ENCODE data around the gene CNKSR2.

The CNKSR2 gene

DNA sequence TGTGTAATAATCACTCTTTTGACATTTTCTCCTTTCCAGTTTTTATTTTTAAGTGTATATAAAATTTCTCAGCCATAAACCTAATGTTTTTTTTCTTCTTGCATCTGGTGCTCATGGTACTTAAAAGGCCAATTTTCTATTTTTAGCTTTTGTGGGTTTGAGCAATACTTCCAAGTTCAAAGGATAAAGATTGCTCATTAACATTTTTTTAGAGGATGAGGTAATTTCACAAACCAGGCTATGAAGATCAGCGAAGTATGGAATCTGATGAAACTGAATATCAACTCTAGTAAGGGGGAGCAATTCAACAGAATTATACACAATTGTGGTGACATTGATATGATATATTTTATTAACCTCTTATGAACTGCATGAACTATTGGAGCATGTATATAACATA, 309.7 kb downstream of the CNKSR2 start:
- DNase-seq, result no peak

DNA sequence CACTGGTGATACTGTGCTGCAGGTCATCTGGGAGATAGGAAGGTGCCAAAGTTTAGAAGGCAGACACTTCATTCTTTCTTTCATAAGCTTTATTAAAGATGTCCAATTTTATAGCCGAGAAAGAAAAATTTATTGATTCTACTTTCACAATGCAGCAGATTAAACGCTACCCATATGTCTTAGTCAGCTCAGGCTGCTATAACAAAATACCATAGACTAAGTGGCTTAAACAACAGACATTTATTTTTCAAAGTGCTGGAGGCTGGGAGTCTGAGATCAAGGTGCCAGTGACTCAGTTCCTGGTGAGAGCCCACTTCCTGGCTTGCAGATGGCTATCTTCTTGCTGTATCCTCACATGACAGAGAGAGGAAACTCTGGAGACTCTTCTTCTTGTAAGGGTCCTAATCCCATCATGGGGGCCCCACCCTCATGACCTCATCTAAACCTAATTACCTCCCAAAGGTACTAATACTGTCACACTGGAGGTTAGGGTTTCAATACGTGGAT, 317.3 kb downstream of the CNKSR2 start:
- no peak for DNase-seq

DNA sequence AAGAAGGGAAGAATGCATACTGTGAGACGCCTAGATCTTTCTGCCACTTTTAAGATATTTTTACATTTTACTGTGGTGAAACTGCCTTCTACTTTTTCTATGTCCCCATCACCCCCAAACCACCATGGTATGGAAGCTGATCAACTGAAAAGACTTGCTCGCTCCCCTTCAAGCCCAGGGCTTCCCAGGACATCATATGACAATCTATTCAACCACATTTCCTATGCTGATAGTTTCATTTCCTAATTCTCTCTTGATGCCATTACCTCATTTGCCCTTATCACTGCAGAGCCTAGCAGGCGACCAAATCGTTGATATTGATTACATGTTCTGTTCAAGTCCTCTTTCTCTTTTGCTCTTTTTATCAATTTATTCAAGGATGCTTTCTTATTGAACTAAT, 324.1 kb downstream of the CNKSR2 start:
- DNase-seq, result no peak

DNA sequence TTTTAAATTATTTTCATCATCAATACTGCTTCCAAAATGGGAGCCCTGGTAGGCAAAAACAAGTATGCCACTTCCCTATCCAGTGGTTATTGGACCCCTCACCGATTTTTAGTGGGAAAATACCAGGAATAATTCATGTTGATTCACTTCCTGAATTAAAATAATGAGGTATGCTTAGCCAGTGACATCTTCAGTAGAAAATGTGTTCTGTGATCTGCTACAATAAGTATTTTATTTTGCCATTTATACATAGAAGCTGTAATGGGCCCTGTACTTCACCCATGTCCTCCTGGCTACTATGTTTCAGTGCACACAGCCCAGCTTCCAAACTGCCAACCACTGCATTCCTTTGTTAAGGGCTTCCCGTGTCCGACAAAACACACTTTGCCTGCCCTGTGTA, 324.9 kb downstream of the CNKSR2 start:
- DNase-seq, result no peak

DNA sequence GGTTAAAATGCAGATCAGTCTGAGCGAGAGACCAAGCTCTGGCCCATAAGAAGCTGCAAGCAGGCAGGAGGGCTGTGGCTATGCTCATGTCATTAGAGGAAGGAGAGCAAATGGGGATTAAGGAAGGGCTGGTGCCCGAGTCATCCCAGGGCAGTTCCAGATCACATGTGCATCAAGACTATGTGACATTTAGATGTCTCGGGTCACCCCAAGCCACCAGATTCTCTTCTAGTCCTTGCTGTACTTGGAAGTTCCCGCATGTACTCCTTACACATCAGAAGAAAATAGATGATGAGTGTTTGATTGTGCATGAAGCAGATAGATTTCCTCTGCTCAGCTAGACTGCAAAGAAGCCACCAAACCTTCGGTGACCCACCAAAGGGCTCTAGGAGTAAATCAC, 326.1 kb downstream of the CNKSR2 start:
- DNase-seq, result no peak

DNA sequence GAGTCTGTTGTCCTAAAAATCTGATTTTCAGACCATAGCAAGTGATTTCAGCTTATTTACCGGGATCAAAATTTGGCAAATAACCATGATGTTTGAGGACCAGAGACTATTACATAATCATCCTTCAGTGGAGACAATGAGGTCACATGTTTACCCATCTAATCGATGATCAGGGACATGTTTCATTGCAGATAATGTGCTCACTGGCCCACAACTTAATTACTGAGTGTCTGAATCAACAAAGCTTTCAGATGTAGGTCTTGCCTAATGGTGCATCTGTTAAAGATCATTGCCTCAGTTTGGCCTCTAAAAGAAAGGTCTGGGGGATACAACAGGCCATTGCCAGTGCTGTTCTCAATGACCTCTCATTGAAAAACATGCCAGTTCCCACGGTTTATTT, 326.7 kb downstream of the CNKSR2 start:
- DNase-seq, result no peak

DNA sequence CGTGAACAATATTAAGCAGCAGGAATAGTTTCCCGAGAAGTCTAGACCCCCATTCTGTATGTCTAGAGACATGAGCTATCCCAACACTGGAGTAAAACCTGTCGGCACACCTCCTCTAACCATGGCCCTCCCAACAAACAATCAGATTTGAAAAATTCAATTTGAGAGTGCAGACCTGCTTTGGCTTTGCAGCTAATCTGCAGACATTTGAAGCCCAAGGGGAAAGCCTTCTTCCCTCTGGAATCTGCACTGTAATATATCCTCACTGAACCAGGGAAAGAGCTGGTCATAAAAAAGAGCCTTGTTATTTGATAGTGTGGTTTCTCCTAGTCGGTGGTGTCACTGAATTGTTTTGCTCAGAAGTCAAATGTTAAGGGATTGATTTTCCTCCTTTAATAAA, 328.5 kb downstream of the CNKSR2 start:
- DNase-seq, result no peak

All from NK-92 treated with Interleukin-12 subunit alpha and Interleukin-12 subunit beta, amount 100 ng/mL, for 24 hours (cell line).